ENCODE results near the gene PODXL2. TPM values are rescaled to one million over a fixed set of nuclear protein-coding genes. Genes with fewer than 3 reads are reported as not detected.

Gene PODXL2
- total and polyA plus RNA-seq, 2 experiments from 2014 or later: 18.4 to 57.6 TPM

- Mint-ChIP-seq H3K4me1 (peaks cover 25% of the 10 kb centered on the region), H3K27me3 (ENCODE audit: insufficient read depth, low read depth, poor library complexity) (peaks cover 12% of the 10 kb centered on the region), H3K27ac (no peak overlapping the region), H3K4me3 (no peak overlapping the region), H3K36me3 (ENCODE audit: low read depth) (no peaks in the 10 kb centered on the region), H3K9me3 (no peaks in the 10 kb centered on the region; the same call in 2 of the 3 replicates)
- DNase-seq (ENCODE audit: low spot score) (no peak), ATAC-seq (no peak)
- Histone ChIP-seq H3K4me1 (ENCODE audit: insufficient read depth) (peaks cover 8% of the 10 kb centered on the region; the same call in 1 of the 2 replicates), H3K27ac (ENCODE audit: low read depth) (no peak overlapping the region), H3F3A (replicated peaks; ENCODE audit: low read depth) (no peaks in the 10 kb centered on the region), H3K9me2 (ENCODE audit: insufficient read depth) (0 out of 2 replicates have a peak, but pooled peaks cover 4% of the 10 kb centered on the region), H3K79me2 (replicated peaks; ENCODE audit: insufficient read depth) (no peaks in the 10 kb centered on the region), H3K4me3 (no peak overlapping the region), H2AFZ (no peak overlapping the region), H3K36me3 (ENCODE audit: insufficient read depth) (no peaks in the 10 kb centered on the region), H3K4me2 (no peak overlapping the region), H4K20me1 (replicated peaks; ENCODE audit: insufficient read depth) (no peaks in the 10 kb centered on the region), H3K27me3 (ENCODE audit: insufficient read depth) (no peaks in the 10 kb centered on the region)
- no peak for TF ChIP-seq NANOG (IDR thresholded peaks at IDR 0.05; ENCODE audit: borderline replicate concordance)
- no peak for TF ChIP-seq STAT1 (IDR thresholded peaks at IDR 0.05; ENCODE audit: unreplicated experiment)
- TF ChIP-seq EZH2 (IDR thresholded peaks at IDR 0.05; ENCODE audit: low read depth, unreplicated experiment): no peak
- TF ChIP-seq ZNF114 (CRISPR knock-in tag; IDR thresholded peaks at IDR 0.05): no peak
- no peak for TF ChIP-seq ETS1 (IDR thresholded peaks at IDR 0.05)
- no peak for TF ChIP-seq POLR2AphosphoS5 (IDR thresholded peaks at IDR 0.05; ENCODE audit: low read depth)
- no peak for TF ChIP-seq ZNF462 (CRISPR knock-in tag; IDR thresholded peaks at IDR 0.05)
- no peak for TF ChIP-seq CREB1 (CRISPR knock-in tag; IDR thresholded peaks at IDR 0.05; ENCODE audit: low read depth)
- TF ChIP-seq ZNF331 (CRISPR knock-in tag; IDR thresholded peaks at IDR 0.05; ENCODE audit: low read depth): no peak
- no peak for TF ChIP-seq CTCF (conservative IDR thresholded peaks at IDR 0.05; ENCODE audit: low read depth in 2 of 2)
Measured at GRCh38 chr3:127685708-127686511, 56.9 kb downstream of the PODXL2 start.
